GM12865 (cell line): ENCODE measurements around the gene GTF3C1.
A peak's percentile ranks its signal among the peaks of the same experiment; 100 is the strongest.

ENCODE experiments used
- DNase-seq: peaks from one replicate; pipeline ENCODE4 v3.0.0; 2010; ENCODE audit warnings: low read depth
- H3K4me3 ChIP-seq: 2 replicates; pipeline ENCODE4 v1.5.1; 2011; ENCODE audit warnings: mild to moderate bottlenecking, low read depth, low read length, control low read depth
- TF ChIP-seq, protein P1 (sequence below): IDR thresholded peaks from 2 replicates; pipeline ENCODE4 v1.5.1; 2011; ENCODE audit warnings: low read length, control low read depth, low read depth, inconsistent platforms; ENCODE audit not compliant: insufficient read depth; ENCODE audit errors: missing control alignments

GTF3C1 gene

GRCh38 chr16:27448532-27449433 is 100.9 kb downstream of the GTF3C1 start:
- DNase-seq, result no peak
- no peak overlapping the region for H3K4me3 ChIP-seq
- TF ChIP-seq, protein P1, sequence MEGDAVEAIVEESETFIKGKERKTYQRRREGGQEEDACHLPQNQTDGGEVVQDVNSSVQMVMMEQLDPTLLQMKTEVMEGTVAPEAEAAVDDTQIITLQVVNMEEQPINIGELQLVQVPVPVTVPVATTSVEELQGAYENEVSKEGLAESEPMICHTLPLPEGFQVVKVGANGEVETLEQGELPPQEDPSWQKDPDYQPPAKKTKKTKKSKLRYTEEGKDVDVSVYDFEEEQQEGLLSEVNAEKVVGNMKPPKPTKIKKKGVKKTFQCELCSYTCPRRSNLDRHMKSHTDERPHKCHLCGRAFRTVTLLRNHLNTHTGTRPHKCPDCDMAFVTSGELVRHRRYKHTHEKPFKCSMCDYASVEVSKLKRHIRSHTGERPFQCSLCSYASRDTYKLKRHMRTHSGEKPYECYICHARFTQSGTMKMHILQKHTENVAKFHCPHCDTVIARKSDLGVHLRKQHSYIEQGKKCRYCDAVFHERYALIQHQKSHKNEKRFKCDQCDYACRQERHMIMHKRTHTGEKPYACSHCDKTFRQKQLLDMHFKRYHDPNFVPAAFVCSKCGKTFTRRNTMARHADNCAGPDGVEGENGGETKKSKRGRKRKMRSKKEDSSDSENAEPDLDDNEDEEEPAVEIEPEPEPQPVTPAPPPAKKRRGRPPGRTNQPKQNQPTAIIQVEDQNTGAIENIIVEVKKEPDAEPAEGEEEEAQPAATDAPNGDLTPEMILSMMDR, result no peak

DNA sequence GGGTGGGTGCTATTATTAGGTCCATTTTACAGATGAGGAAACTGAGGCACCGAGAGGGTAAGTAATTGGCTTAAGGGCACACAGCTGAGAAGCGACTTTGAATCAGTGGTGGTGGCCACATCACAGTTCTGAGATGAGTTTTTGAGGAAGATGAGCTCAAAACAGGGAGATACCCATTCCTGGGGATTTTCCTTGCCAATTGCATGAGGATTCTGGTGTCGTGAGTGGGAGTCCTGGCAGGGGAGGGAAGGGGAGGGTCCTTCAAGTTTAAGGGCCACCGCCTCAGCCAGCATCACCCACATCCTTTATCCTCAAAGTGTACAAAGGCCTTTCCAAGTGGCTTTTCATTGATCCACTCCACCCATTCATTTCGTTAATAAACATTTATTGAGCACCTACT is 102.4 kb downstream of the GTF3C1 start:
- H3K4me3 ChIP-seq, result no peak overlapping the region
- no peak for DNase-seq
- TF ChIP-seq, protein P1, result no peak

DNA sequence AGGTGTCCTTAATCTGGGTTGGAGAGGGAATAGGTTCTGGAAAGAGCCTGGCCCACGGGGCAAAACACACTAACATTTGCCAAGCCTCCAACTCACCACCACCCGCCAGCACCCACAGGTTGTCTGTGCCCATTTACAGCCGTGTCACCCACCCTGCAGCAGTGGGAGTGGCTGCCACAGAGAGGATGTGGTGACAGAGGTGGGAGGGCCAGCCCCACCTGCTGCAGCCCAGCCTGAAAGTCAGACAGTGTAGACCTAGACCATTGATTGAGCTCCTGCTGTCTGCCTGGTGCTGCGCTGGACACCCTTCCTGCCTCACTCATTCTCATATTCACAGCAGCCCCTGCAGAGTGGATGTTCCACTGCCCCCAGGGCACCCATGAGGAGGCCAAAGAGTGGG is 103.0 kb downstream of the GTF3C1 start:
- TF ChIP-seq, protein P1, result no peak
- DNase-seq, result peak; percentile 63
- no peak overlapping the region for H3K4me3 ChIP-seq

DNA sequence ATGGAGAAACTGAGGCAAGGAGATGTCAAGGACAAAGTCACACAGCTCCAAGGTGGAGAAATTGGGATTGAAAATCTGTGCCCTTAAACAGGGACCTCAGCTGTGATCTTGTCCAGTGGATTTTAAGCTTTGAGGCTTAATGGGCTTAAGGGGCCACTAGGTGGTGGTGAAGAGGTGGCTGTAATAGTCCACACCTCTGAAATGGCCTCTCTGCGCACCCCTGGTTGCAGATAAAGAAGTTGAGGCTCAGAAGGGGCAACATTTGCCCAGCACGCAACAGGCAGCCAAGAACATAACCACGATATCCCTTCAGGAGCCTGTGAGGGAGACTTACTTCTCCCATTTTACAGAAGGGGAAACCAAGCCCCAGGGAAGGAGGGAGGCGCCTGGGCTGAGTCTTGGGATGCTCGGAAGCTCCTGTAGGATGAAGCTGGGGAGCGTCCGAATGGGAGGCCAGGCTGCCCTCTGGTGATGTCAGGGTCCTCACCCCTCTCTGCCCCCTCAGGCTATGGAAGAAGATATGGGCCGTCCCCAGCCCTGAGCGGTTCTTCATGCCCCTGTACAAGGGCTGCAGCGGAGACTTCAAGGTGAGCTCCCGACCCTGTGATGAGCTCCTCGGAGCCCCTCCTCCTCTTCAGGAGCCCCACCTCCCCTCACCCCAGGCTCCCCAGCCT is 104.1 kb downstream of the GTF3C1 start:
- no peak for DNase-seq
- H3K4me3 ChIP-seq, result no peak overlapping the region
- TF ChIP-seq, protein P1, result no peak

DNA sequence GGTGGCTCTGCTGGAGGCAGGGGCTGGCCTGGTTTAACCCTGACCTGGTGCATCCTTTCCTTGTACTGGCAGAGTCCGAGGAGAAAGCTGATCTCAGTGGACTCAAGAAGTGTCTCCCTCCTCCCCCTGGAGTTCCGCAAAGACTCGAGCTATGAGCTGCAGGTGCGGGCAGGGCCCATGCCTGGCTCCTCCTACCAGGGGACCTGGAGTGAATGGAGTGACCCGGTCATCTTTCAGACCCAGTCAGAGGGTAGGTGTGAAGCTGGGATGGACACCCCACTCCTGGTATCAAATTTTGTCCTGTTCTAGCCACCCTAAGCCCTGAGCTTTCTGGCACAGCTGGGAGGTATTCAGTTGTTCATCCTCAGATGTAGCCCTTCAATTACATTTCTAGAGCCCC is 105.2 kb downstream of the GTF3C1 start:
- H3K4me3 ChIP-seq, result no peak overlapping the region
- DNase-seq, result no peak

GRCh38 chr16:27444015-27444414 is 105.7 kb downstream of the GTF3C1 start:
- no peak for DNase-seq
- TF ChIP-seq, protein P1, result no peak
- H3K4me3 ChIP-seq, result no peak overlapping the region

More for the DNA sequence above, 105.2 kb downstream of the GTF3C1 start:
- TF ChIP-seq, protein P1, result no peak
